ENCODE data around the gene SLC2A6. TPM values are rescaled to one million over a fixed set of nuclear protein-coding genes. Genes with fewer than 3 reads are reported as not detected.

Gene SLC2A6
- polyA plus RNA-seq, 1 of the 3 experiments (the other 2 are of a cell fraction) = 5.2 TPM

Other genes starting within 250 kb of the SLC2A6 start
- gene ABO, start 203.9 kb downstream of the SLC2A6 start, polyA plus RNA-seq (2012; rRNA removed) = not detected in 2 replicates
- 42.1 and 44.5 TPM in 2 replicates for gene SURF6, start 142.9 kb downstream of the SLC2A6 start, polyA plus RNA-seq (2012; rRNA removed)
- gene MED22, start 131.0 kb downstream of the SLC2A6 start, polyA plus RNA-seq (2012; rRNA removed) = 23.0 and 27.9 TPM in 2 replicates
- gene RPL7A, start 130.9 kb downstream of the SLC2A6 start, polyA plus RNA-seq (2012; rRNA removed) = 3,936 and 4,121 TPM in 2 replicates
- gene SURF1, start 122.6 kb downstream of the SLC2A6 start, polyA plus RNA-seq (2012; rRNA removed) = 97.9 and 103 TPM in 2 replicates
- 35.7 and 46.8 TPM in 2 replicates for gene SURF2, start 122.5 kb downstream of the SLC2A6 start, polyA plus RNA-seq (2012; rRNA removed)
- gene SURF4, start 103.0 kb downstream of the SLC2A6 start, polyA plus RNA-seq (2012; rRNA removed) = 156 and 165 TPM in 2 replicates
- 2.3 and 2.5 TPM in 2 replicates for gene STKLD1, start 102.7 kb downstream of the SLC2A6 start, polyA plus RNA-seq (2012; rRNA removed)
- gene REXO4, start 61.1 kb downstream of the SLC2A6 start, polyA plus RNA-seq (2012; rRNA removed) = 34.2 and 37.3 TPM in 2 replicates
- gene ADAMTS13, start 56.7 kb downstream of the SLC2A6 start, polyA plus RNA-seq (2012; rRNA removed) = 10.6 and 12.3 TPM in 2 replicates
- 15.2 and 16.8 TPM in 2 replicates for gene CACFD1, start 19.1 kb downstream of the SLC2A6 start, polyA plus RNA-seq (2012; rRNA removed)
- gene MYMK, start 45.9 kb upstream of the SLC2A6 start, polyA plus RNA-seq (2012; rRNA removed) = not detected in 2 replicates
- gene ADAMTSL2, start 55.6 kb upstream of the SLC2A6 start, polyA plus RNA-seq (2012; rRNA removed) = 0.21 and 0.31 TPM in 2 replicates
- 0.05 and 0.15 TPM in 2 replicates for gene FAM163B, start 130.3 kb upstream of the SLC2A6 start, polyA plus RNA-seq (2012; rRNA removed)
- gene DBH, start 157.3 kb upstream of the SLC2A6 start, polyA plus RNA-seq (2012; rRNA removed) = 0.92 and 1.2 TPM in 2 replicates

Data from SK-N-SH (cell line).